GM12878 (cell line): ENCODE data around the gene ZNF513. TPM values are rescaled to one million over a fixed set of nuclear protein-coding genes. Genes with fewer than 3 reads are reported as not detected.
A peak's percentile ranks its signal among the peaks of the same experiment; 100 is the strongest.

Experiments used
- ATAC-seq: fragments of 200-7000 bp; cut with Tn5 transposase; 3 replicates; pipeline ENCODE4 v1.9.1; 2020; ENCODE audit warnings: mild to moderate bottlenecking, moderate library complexity
- BruUV-seq: library from RNA; stranded (reverse); fragments of 400-500 nt; replicated peaks from 2 replicates; lab custom pipeline; 2021; lab: Mats Ljungman, UMichigan
- CTCF ChIA-PET: fragments of 300-600 bp; sonication (Branson Sonifier 250); formaldehyde crosslinking; extraction: SDS; loops from one replicate; lab custom pipeline; 2021; ENCODE audit warnings: inconsistent platforms; lab: Yijun Ruan, JAX
- POLR2A ChIA-PET: fragments of 350-600 bp; formaldehyde crosslinking; extraction: SDS; loops from one replicate; lab custom pipeline; 2021; ENCODE audit warnings: inconsistent platforms; lab: Charles Lee
- RAD21 ChIA-PET: fragments of 300-600 bp; sonication (Branson Sonifier 250); formaldehyde crosslinking; loops from one replicate; lab custom pipeline; 2023; ENCODE audit warnings: antibody characterized with exemption; ENCODE audit not compliant: unreplicated experiment; lab: Charles Lee
- SMC1A ChIA-PET: fragments of 300-600 bp; sonication (Branson Sonifier 250); formaldehyde crosslinking; loops from one replicate; lab custom pipeline; 2023; ENCODE audit not compliant: unreplicated experiment, uncharacterized antibody; lab: Charles Lee
- DNase-seq: peaks from one replicate; pipeline ENCODE4 v3.0.0-alpha.2; 2011; ENCODE audit warnings: low read depth, low spot score
- FAIRE-seq: peaks from 3 replicates; lab custom pipeline; 2011; peaks lifted over from hg19 to GRCh38; lab: Jason Lieb, UNC
- H2AFZ ChIP-seq: 2 replicates; pipeline ENCODE4 v1.6.0; 2011; ENCODE audit warnings: low read depth, low read length, control low read depth; ENCODE audit not compliant: control insufficient read depth
- H3K27ac ChIP-seq: 2 replicates; pipeline ENCODE4 v1.5.1; 2011; ENCODE audit warnings: control low read depth; ENCODE audit not compliant: control insufficient read depth, insufficient read depth
- H3K27me3 ChIP-seq, 2 experiments: replicated peaks in 1 of 2; 2 replicates each; pipeline versions ENCODE4 v1.6.0 to v1.6.1; 2011; ENCODE audit warnings: low read length in 1 of 2; ENCODE audit not compliant: control insufficient read depth in 2 of 2, insufficient read depth in 2 of 2
- H3K36me3 ChIP-seq, 2 experiments: 2 replicates each; pipeline ENCODE4 v1.5.1; 2011; ENCODE audit warnings: low read length in 1 of 2; ENCODE audit not compliant: control insufficient read depth in 2 of 2, insufficient read depth in 2 of 2
- H3K4me1 ChIP-seq: 2 replicates; pipeline ENCODE4 v1.6.1; 2011; ENCODE audit warnings: mild to moderate bottlenecking, low read length, moderate library complexity, mixed read lengths; ENCODE audit not compliant: control insufficient read depth, insufficient read depth
- H3K4me2 ChIP-seq: 2 replicates; pipeline ENCODE4 v1.6.0; 2011; ENCODE audit warnings: control low read depth; ENCODE audit not compliant: control insufficient read depth, insufficient read depth
- H3K4me3 ChIP-seq: fragments of 200-600 bp; sonication (generic); 2 replicates; pipeline ENCODE4 v1.5.1; 2016
- H3K79me2 ChIP-seq: 2 replicates; pipeline ENCODE4 v1.6.0; 2011; ENCODE audit warnings: low read length; ENCODE audit not compliant: control insufficient read depth, insufficient read depth
- H3K9ac ChIP-seq: 2 replicates; pipeline ENCODE4 v1.8.0; 2011; ENCODE audit warnings: low read length, control low read depth, mixed read lengths; ENCODE audit not compliant: control insufficient read depth, insufficient read depth
- H3K9me3 ChIP-seq: replicated peaks from 3 replicates; pipeline ENCODE4 v1.5.1; 2011; ENCODE audit warnings: mild to moderate bottlenecking, low read length; ENCODE audit not compliant: control insufficient read depth, insufficient read depth
- H4K20me1 ChIP-seq: 2 replicates; pipeline ENCODE4 v1.6.0; 2011; ENCODE audit not compliant: control insufficient read depth, insufficient read depth
- ATF3 ChIP-seq: IDR thresholded peaks from 2 replicates; pipeline ENCODE4 v1.6.1; 2011; ENCODE audit warnings: low read depth, mild to moderate bottlenecking, low read length, moderate library complexity, borderline replicate concordance; ENCODE audit errors: extremely low read depth
- KDM1A ChIP-seq: fragments of 200-600 bp; sonication (generic); IDR thresholded peaks from 2 replicates; pipeline ENCODE4 v1.6.1; 2016; ENCODE audit warnings: borderline replicate concordance
- LARP7 ChIP-seq: fragments of 450-650 bp; IDR thresholded peaks from 2 replicates; pipeline ENCODE4 v1.6.1; 2017; ENCODE audit warnings: mild to moderate bottlenecking
- MTA2 ChIP-seq: fragments of 450-650 bp; IDR thresholded peaks from 2 replicates; pipeline ENCODE4 v1.6.1; 2016; ENCODE audit warnings: low read depth, mild to moderate bottlenecking, moderate library complexity
- STAT1 ChIP-seq: fragments of 450-650 bp; conservative IDR thresholded peaks from 2 replicates; pipeline ENCODE4 v1.6.1; 2014; ENCODE audit warnings: antibody characterized with exemption, mild to moderate bottlenecking
- ZNF217 ChIP-seq: fragments of 450-650 bp; IDR thresholded peaks from 2 replicates; pipeline ENCODE4 v1.6.1; 2017; ENCODE audit warnings: antibody characterized with exemption, mild to moderate bottlenecking
- ZNF384 ChIP-seq: IDR thresholded peaks from 2 replicates; pipeline ENCODE4 v1.6.1; 2012; ENCODE audit warnings: low read depth, mild to moderate bottlenecking, low read length, improper control_type of control experiment, borderline replicate concordance
- WGBS: methylation state at CpG from one replicate; pipeline ENCODE4 v1.1.6; 2016; ENCODE audit warnings: low lambda C conversion rate; ENCODE audit not compliant: insufficient replicate concordance, insufficient coverage; ENCODE audit errors: missing lambda C conversion rate; 5-methylcytosine and 5-hydroxymethylcytosine counted together
- in situ Hi-C: fragments of 300-500 bp; cut with MboI; formaldehyde crosslinking; loops from 9 replicates; pipeline ENCODE4 v1.14.3; 2018; ENCODE audit warnings: mixed read lengths
- intact Hi-C: fragments of 100-400 bp; cut with micrococcal nuclease; formaldehyde crosslinking; loops from one replicate; pipeline ENCODE4 v1.14.2; 2022; ENCODE audit not compliant: unreplicated experiment
- polyA plus RNA-seq, 11 experiments: library from polyadenylated mRNA; depleted of rRNA in 4 of 11; unstranded in 6 of 11; stranded (reverse) in 5 of 11; fragments of >200 nt; fragmentation: Nextera tagmentation in 4 of 11; fragmentation: Illumina TruSeq in 1 of 11; extraction: Ambion mirVana in 4 of 11; extraction: Trizol in 1 of 11; gene quantifications; 1 replicate in 1 of 11; 2 replicates in 10 of 11; pipeline versions ENCODE4 v1.2.1 to v1.2.3, GENCODE V29; 2011 to 2016; ENCODE audit warnings: inconsistent platforms in 2 of 11, missing spikeins in 2 of 11, low read depth in 1 of 11
- total RNA-seq, 4 experiments: library from RNA; depleted of rRNA in 3 of 4; stranded (reverse); fragments of >200 nt in 3 of 4; fragmentation: Illumina TruSeq in 1 of 4; extraction: Trizol in 1 of 4; gene quantifications; 2 replicates each; pipeline versions ENCODE4 v1.2.1 to v1.2.3, GENCODE V29; 2013 to 2021

The ZNF513 gene
- total and polyA plus RNA-seq, 10 of the 15 experiments (the other 5 are each of a cell fraction or from before 2014, with no cell fraction given) = 0.06 to 16.4 (median 5.6) TPM

GRCh38 chr2:27369471-27370025, 11.0 kb downstream of the ZNF513 start:
- ChIA-PET POLR2A (interaction anchor here (0.6 to 1.7 kb wide), 12 partner anchors 9 to 297 kb away, joined by 3 to 10 read pairs (median 3); partner anchors contain the start of genes GTF3C2, NRBP1 and ZNF513), SMC1A (interaction anchor here (0.6 to 3.2 kb wide), 10 partner anchors 10 to 320 kb away, joined by 3 to 13 read pairs (median 5); partner anchors contain the start of genes GTF3C2 and PPM1G), CTCF (interaction anchor here (0.8 to 1.9 kb wide), 14 partner anchors 9 to 314 kb away, joined by 3 to 14 read pairs (median 4); partner anchors contain the start of genes NRBP1 and PPM1G), RAD21 (interaction anchor here (0.9 to 2.0 kb wide), 5 partner anchors 9 to 60 kb away, joined by 3 to 7 read pairs (median 5); partner anchors contain the start of genes MPV17 and PPM1G)
- Histone ChIP-seq H3K9me3 (no peaks in the 10 kb centered on the region), H3K4me3 (peak overlapping the region; percentile 79), H3K4me1 (peaks cover 4% of the 10 kb centered on the region; the same call in 1 of the 2 replicates), H2AFZ (peak overlapping the region; percentile 89), H3K9ac (peak overlapping the region; percentile 89), H3K79me2 (peaks cover 40% of the 10 kb centered on the region), H3K4me2 (peak overlapping the region; percentile 89), H4K20me1 (no peaks in the 10 kb centered on the region), H3K27me3 (no peaks in the 10 kb centered on the region), H3K36me3 (peaks cover 9 to 24% of the 10 kb centered on the region in 2 experiments), H3K27ac (peak overlapping the region; percentile 67)
- in situ Hi-C loops (no loop called here), intact Hi-C loops (loop anchor here (1.0 to 5.0 kb wide), 4 partner anchors 11 to 47 kb away; partner anchors contain the start of genes GTF3C2, MPV17, PPM1G and ZNF513)
- ATAC-seq (no peak; the same call in 1 of the 3 replicates), DNase-seq (no peak), FAIRE-seq (no peak)
- TF ChIP-seq ZNF217 (no peak), ATF3 (no peak), LARP7 (no peak), ZNF384 (no peak), KDM1A (no peak), MTA2 (no peak), STAT1 (no peak)
- BruUV-seq = TSS peak; percentile 66
- WGBS = under 1% methylated on average over 17 of the region's 18 CpGs
